ENCODE results near the gene FAM204A.

The FAM204A gene

DNA sequence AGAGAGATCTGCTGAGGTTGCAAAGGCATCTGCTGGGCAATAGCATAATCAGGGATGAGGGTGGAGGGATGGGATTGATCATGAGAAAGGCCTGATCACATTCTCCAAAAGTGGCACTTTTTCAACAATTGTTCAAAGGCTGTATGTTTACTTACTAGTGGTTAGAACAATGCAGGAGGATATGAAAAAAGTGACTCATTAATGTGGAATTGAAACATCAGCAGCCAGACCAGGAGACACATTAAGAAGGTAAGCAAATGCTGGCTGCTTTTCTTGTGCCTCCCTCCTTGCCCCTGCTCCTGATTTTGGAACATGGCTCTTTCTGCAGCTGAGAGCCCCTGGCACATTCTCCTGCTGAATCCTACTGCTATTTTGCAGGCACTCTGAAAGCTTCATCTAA is 63.5 kb downstream of the FAM204A start:
- no peak for DNase-seq (ENCODE audit: low read depth in 2 of 2)

GRCh38 chr10:118277871-118278270 is 64.3 kb downstream of the FAM204A start:
- DNase-seq (ENCODE audit: low read depth in 2 of 2): no peak

- no peak for DNase-seq (ENCODE audit: low read depth in 2 of 2)
These were observed 65.4 kb downstream of the FAM204A start for GRCh38 chr10:118276727-118277126.

- no peak for DNase-seq (ENCODE audit: low read depth in 2 of 2)
These were observed 65.9 kb downstream of the FAM204A start for GRCh38 chr10:118276204-118276603.

- no peak for DNase-seq (ENCODE audit: low read depth in 2 of 2)
These were observed 68.5 kb downstream of the FAM204A start for GRCh38 chr10:118273662-118274061.

- DNase-seq (ENCODE audit: low read depth in 2 of 2): no peak
These were observed 69.4 kb downstream of the FAM204A start for GRCh38 chr10:118272767-118273166.

- DNase-seq (ENCODE audit: low read depth in 2 of 2): no peak
These were observed 69.9 kb downstream of the FAM204A start for GRCh38 chr10:118272149-118272721.

GRCh38 chr10:118271671-118272070 is 70.5 kb downstream of the FAM204A start:
- DNase-seq (ENCODE audit: low read depth in 2 of 2): no peak

- no peak for DNase-seq (ENCODE audit: low read depth in 2 of 2)
These were observed 75.9 kb downstream of the FAM204A start for GRCh38 chr10:118266098-118266748.

DNA sequence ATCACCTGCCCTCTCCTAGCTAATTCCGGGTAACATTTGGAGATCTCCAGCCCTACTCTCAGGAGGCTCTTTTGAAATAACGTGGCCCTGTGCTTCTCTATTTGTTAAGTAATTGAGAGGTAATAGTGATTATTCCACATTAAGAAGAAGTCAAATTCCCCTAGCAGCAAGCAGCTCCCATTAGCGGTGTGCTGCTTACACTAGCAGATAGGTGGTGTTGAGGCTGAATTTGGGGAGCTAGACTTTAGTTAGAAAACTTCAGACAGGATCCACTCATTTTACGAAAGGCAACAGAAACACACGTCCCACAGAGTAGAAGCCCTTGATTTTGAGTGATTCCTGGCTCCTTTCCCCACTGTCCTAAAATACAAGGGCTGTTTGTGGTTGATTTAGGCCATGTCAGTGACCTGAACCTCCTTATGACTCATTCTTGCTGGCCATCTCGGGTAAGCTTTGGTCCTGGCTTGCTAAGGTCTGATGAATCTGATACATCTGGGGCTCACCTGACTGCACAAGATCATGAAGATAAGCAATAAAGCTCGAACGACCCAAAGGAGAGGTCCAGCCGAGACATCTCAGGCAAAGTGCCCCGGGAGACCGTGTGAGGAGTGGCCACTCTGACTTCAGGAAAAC is 77.2 kb downstream of the FAM204A start:
- no peak for DNase-seq (ENCODE audit: low read depth in 2 of 2)

DNA sequence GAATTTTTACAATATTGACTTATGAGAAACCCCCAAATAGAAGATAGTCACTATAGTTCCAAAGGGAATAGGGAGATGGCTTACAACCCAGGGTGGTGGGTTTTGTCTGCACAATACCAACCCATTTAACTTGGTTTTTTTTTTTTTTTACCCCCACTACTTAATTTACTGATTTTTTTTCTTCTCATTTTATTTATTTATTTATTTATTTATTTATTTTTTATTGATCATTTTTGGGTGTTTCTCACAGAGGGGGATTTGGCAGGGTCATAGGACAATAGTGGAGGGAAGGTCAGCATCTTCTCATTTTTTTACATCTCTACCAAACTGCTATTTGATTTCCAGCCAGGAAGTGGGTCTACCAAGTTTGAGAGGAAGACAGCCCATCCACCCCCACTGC is 77.9 kb downstream of the FAM204A start:
- no peak for DNase-seq (ENCODE audit: low read depth in 2 of 2)

- no peak for DNase-seq (ENCODE audit: low read depth in 2 of 2)
These were observed 79.6 kb downstream of the FAM204A start for GRCh38 chr10:118262538-118262937.

- no peak for DNase-seq (ENCODE audit: low read depth in 2 of 2)
These were observed 82.7 kb downstream of the FAM204A start for GRCh38 chr10:118259288-118259906.

- no peak for DNase-seq (ENCODE audit: low read depth in 2 of 2)
These were observed 83.8 kb downstream of the FAM204A start for GRCh38 chr10:118258285-118258684.

- DNase-seq (ENCODE audit: low read depth in 2 of 2): no peak
These were observed 85.1 kb downstream of the FAM204A start for GRCh38 chr10:118256825-118257570.

DNA sequence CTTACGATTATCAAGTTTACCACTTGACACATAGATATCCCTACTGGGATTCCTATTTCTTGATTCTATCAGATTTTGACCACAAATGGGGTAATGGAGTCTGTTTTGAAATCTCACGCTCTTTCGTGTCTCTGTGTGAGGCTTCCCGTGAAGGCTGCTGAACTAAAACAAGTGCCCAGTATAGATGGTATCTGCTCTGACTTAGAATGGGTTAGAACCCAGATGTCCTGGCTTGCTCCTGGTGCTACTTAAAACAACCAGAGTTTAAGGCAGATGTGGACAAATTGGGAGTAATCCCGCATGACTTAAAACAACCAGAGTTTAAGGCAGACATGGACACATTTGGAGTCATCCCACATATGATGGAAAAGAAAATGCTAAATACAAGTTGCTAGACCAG is 85.9 kb downstream of the FAM204A start:
- DNase-seq (ENCODE audit: low read depth in 2 of 2): no peak

DNA sequence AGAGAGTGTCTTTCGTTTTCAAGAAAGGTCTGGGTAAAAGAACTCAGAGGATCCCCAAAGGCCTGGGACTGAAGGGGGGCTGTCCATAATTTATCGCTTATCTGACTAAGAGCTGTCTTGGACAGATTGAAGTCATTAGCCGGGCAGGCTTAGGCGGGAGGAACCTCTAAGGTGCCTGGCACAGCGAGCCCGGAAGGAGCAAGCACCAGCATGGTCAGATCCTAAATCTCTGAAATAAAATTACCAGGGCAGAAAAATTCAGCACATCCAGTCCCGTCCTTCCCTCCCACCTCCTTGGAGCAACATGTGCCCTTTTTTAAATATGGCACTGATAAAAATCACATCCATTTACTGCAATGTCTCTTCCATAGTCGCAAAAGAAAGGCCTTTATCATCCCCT is 86.8 kb downstream of the FAM204A start:
- no peak for DNase-seq (ENCODE audit: low read depth in 2 of 2)

GRCh38 chr10:118254654-118255053 is 87.5 kb downstream of the FAM204A start:
- no peak for DNase-seq (ENCODE audit: low read depth in 2 of 2)

DNA sequence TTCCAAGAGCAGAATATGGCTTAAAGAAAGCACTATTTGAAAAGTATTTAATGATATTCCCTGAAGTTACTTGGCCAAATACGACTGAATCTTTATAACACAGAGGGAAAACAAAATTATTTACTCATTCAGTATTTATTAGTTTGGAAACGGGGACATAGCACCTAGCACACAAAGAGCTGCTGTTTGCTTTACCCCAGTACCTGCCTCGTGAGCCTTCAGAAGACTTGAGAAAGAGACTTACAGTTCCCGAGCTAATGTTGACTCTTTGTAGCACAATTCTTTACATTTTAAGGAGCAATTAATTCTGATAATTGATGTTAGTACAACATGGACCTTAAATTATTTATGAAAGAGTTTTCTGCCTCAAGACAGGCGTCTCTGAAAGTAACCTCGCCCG is 88.7 kb downstream of the FAM204A start:
- DNase-seq (ENCODE audit: low read depth in 2 of 2): no peak

GRCh38 chr10:118251791-118252190 is 90.3 kb downstream of the FAM204A start:
- DNase-seq (ENCODE audit: low read depth in 2 of 2): no peak

GRCh38 chr10:118249714-118250113 is 92.4 kb downstream of the FAM204A start:
- DNase-seq (ENCODE audit: low read depth in 2 of 2): no peak

All from stimulated activated CD4-positive, alpha-beta T cell treated with anti-CD3 and anti-CD28 coated beads, Interleukin-1b, Interleukin-23, amount 100 ng/mL, for 1 hour (primary cell).